H9 (cell line): Measurements from ENCODE around the gene KAZN. TPM values are rescaled to one million over a fixed set of nuclear protein-coding genes. Genes with fewer than 3 reads are reported as not detected.

Experiments used
- DNase-seq: peaks from one replicate; pipeline ENCODE4 v3.0.0-alpha.2; 2017
- H2AFZ ChIP-seq: one replicate; pipeline ENCODE4 v1.6.1; 2013; ENCODE audit warnings: mild to moderate bottlenecking, low read length, control low read depth, moderate library complexity
- H2AK5ac ChIP-seq: 2 replicates; pipeline ENCODE4 v1.6.1; 2013; ENCODE audit warnings: low read length, control low read depth, mixed read lengths; ENCODE audit not compliant: insufficient read length
- H2BK120ac ChIP-seq: one replicate; pipeline ENCODE4 v1.6.1; 2013; ENCODE audit warnings: low read depth, mild to moderate bottlenecking, low read length, control low read depth, inconsistent platforms; ENCODE audit not compliant: poor library complexity, severe bottlenecking
- H2BK12ac ChIP-seq: 2 replicates; pipeline ENCODE4 v1.6.1; 2013; ENCODE audit warnings: low read length, control low read depth, mixed read lengths, low read depth; ENCODE audit not compliant: insufficient read length
- H2BK15ac ChIP-seq: 2 replicates; pipeline ENCODE4 v1.6.1; 2013; ENCODE audit warnings: low read depth, low read length, control low read depth
- H2BK20ac ChIP-seq: one replicate; pipeline ENCODE4 v1.6.1; 2013; ENCODE audit warnings: low read depth, mild to moderate bottlenecking, low read length, control low read depth, inconsistent platforms; ENCODE audit not compliant: poor library complexity, severe bottlenecking
- H2BK5ac ChIP-seq: 2 replicates; pipeline ENCODE4 v1.6.1; 2013; ENCODE audit warnings: low read length, control low read depth, mixed read lengths; ENCODE audit not compliant: insufficient read length
- H3K14ac ChIP-seq: 2 replicates; pipeline ENCODE4 v1.6.1; 2013; ENCODE audit warnings: low read length, control low read depth; ENCODE audit not compliant: insufficient read depth
- H3K18ac ChIP-seq: 2 replicates; pipeline ENCODE4 v1.6.1; 2013; ENCODE audit warnings: low read depth, mild to moderate bottlenecking, mixed read lengths, low read length, control low read depth; ENCODE audit not compliant: insufficient read length
- H3K23ac ChIP-seq: 2 replicates; pipeline ENCODE4 v1.6.1; 2013; ENCODE audit warnings: low read length, control low read depth, mixed read lengths, low read depth; ENCODE audit not compliant: insufficient read length
- H3K23me2 ChIP-seq: 2 replicates; pipeline ENCODE4 v1.6.1; 2013; ENCODE audit warnings: low read depth, mild to moderate bottlenecking, mixed read lengths, low read length, control low read depth; ENCODE audit not compliant: insufficient read length, poor library complexity, severe bottlenecking
- H3K27ac ChIP-seq: 2 replicates; pipeline ENCODE4 v1.5.1; 2013; ENCODE audit warnings: low read length, control low read depth, mixed read lengths, low read depth; ENCODE audit not compliant: insufficient read length
- H3K27me3 ChIP-seq: 2 replicates; pipeline ENCODE4 v1.6.1; 2013; ENCODE audit warnings: low read length, control low read depth, inconsistent platforms; ENCODE audit not compliant: insufficient read depth
- H3K4ac ChIP-seq: 2 replicates; pipeline ENCODE4 v1.6.1; 2013; ENCODE audit warnings: low read depth, mild to moderate bottlenecking, control low read depth, inconsistent platforms, low read length, moderate library complexity
- H3K4me1 ChIP-seq: 2 replicates; pipeline ENCODE4 v1.6.1; 2013; ENCODE audit warnings: low read length, control low read depth, inconsistent platforms; ENCODE audit not compliant: insufficient read depth
- H3K4me2 ChIP-seq: 2 replicates; pipeline ENCODE4 v1.6.1; 2013; ENCODE audit warnings: low read length, control low read depth, mixed read lengths; ENCODE audit not compliant: insufficient read length, insufficient read depth
- H3K56ac ChIP-seq: 2 replicates; pipeline ENCODE4 v1.6.1; 2013; ENCODE audit warnings: low read depth, mild to moderate bottlenecking, mixed read lengths, low read length, control low read depth; ENCODE audit not compliant: insufficient read length
- H3K79me1 ChIP-seq: 2 replicates; pipeline ENCODE4 v1.6.1; 2013; ENCODE audit warnings: low read depth, mild to moderate bottlenecking, moderate library complexity, low read length, control low read depth, inconsistent platforms; ENCODE audit not compliant: insufficient read depth, poor library complexity, severe bottlenecking
- H3K79me2 ChIP-seq: 2 replicates; pipeline ENCODE4 v1.6.1; 2013; ENCODE audit warnings: low read length, control low read depth, inconsistent platforms; ENCODE audit not compliant: insufficient read depth
- H3K9ac ChIP-seq: 2 replicates; pipeline ENCODE4 v1.6.1; 2013; ENCODE audit warnings: low read length, control low read depth, mixed read lengths; ENCODE audit not compliant: insufficient read length; ENCODE audit errors: extremely low read depth
- H3K9me3 ChIP-seq: one replicate; pipeline ENCODE4 v1.6.1; 2013; ENCODE audit warnings: low read depth, low read length, inconsistent platforms; ENCODE audit not compliant: control insufficient read depth
- H3T11ph ChIP-seq: one replicate; pipeline ENCODE4 v1.6.1; 2013; ENCODE audit warnings: mild to moderate bottlenecking, low read length, control low read depth, inconsistent platforms
- H4K20me1 ChIP-seq: one replicate; pipeline ENCODE4 v1.6.1; 2013; ENCODE audit not compliant: control insufficient read depth, insufficient read length, insufficient read depth
- H4K5ac ChIP-seq: 2 replicates; pipeline ENCODE4 v1.6.1; 2013; ENCODE audit warnings: low read depth, mild to moderate bottlenecking, mixed read lengths, low read length, control low read depth; ENCODE audit not compliant: insufficient read length
- H4K8ac ChIP-seq: replicated peaks from 2 replicates; pipeline ENCODE4 v1.6.1; 2013; ENCODE audit warnings: low read length, control low read depth, mixed read lengths, low read depth; ENCODE audit not compliant: insufficient read length
- H4K91ac ChIP-seq: 2 replicates; pipeline ENCODE4 v1.6.1; 2013; ENCODE audit warnings: low read depth, mild to moderate bottlenecking, moderate library complexity, mixed read lengths, low read length, control low read depth; ENCODE audit not compliant: insufficient read length
- H3K27ac Mint-ChIP-seq, 3 experiments: 2 replicates in 2 of 3; 3 replicates in 1 of 3; pipeline ENCODE4 v1.8.0; 2020 to 2021; ENCODE audit warnings: mixed read lengths in 3 of 3, mild to moderate bottlenecking in 1 of 3, moderate library complexity in 1 of 3
- H3K27me3 Mint-ChIP-seq: 2 replicates; pipeline ENCODE4 v1.8.0; 2021; ENCODE audit warnings: low read depth, mild to moderate bottlenecking, moderate library complexity, mixed read lengths
- H3K36me3 Mint-ChIP-seq, 3 experiments: 2 replicates in 2 of 3; 3 replicates in 1 of 3; pipeline ENCODE4 v1.8.0; 2020 to 2021; ENCODE audit warnings: low read depth in 3 of 3, mixed read lengths in 3 of 3; ENCODE audit not compliant: insufficient read depth in 1 of 3
- H3K4me1 Mint-ChIP-seq, 2 experiments: 2 replicates each; pipeline ENCODE4 v1.8.0; 2020; ENCODE audit warnings: mixed read lengths in 2 of 2
- H3K4me3 Mint-ChIP-seq, 2 experiments: 2 replicates in 1 of 2; 3 replicates in 1 of 2; pipeline ENCODE4 v1.8.0; 2020 to 2021; ENCODE audit warnings: mild to moderate bottlenecking in 2 of 2, mixed read lengths in 2 of 2, moderate library complexity in 1 of 2
- H3K9me3 Mint-ChIP-seq, 2 experiments: 2 replicates in 1 of 2; 3 replicates in 1 of 2; pipeline ENCODE4 v1.8.0; 2020; ENCODE audit warnings: mild to moderate bottlenecking in 2 of 2, mixed read lengths in 2 of 2, moderate library complexity in 1 of 2
- total RNA-seq: library from RNA; stranded (reverse); gene quantifications from 2 replicates; pipeline ENCODE4 v1.2.1, GENCODE V29; 2021
- TF ChIP-seq, protein P1 (sequence below): fragments of 200-600 bp; sonication (generic); conservative IDR thresholded peaks from 3 replicates; pipeline ENCODE4 v1.8.0; 2021; ENCODE audit warnings: antibody characterized with exemption, mild to moderate bottlenecking

The KAZN gene
- total RNA-seq, 1 experiment from 2014 or later: 7.6 TPM

DNA sequence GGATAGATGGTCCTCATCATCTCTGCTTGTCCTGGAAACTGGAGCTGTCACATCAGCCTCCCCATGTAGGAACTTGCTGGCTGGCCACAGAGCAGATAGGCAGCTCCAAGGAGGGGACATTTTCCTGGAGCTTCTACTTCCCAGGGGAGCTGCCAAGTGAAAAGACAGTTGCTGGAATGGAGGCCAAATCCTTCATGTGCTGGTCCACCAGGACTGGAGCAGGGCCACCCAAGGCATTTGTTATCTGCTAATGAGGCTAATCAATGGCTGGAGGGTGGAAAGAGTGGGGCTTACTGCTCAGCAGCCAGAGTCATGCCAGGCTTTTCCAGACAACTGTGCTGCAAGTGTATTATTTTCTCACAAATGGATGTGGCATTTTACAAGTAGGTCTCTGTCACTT, 22.5 kb downstream of the KAZN start:
- Histone ChIP-seq H3T11ph (no peak overlapping the region), H3K4me2 (no peak overlapping the region), H3K9ac (no peak overlapping the region), H3K27me3 (no peaks in the 10 kb centered on the region), H2AFZ (no peak overlapping the region), H3K4ac (no peak overlapping the region), H4K5ac (no peak overlapping the region), H2BK12ac (no peak overlapping the region), H4K91ac (no peak overlapping the region), H2AK5ac (no peak overlapping the region), H3K27ac (no peak overlapping the region), H3K79me2 (no peaks in the 10 kb centered on the region), H3K14ac (no peak overlapping the region), H4K8ac (no peak overlapping the region), H3K23ac (no peak overlapping the region), H3K4me1 (no peaks in the 10 kb centered on the region; the same call in 1 of the 2 replicates), H2BK15ac (no peak overlapping the region), H4K20me1 (no peaks in the 10 kb centered on the region), H3K9me3 (no peaks in the 10 kb centered on the region), H3K56ac (no peak overlapping the region), H2BK20ac (no peak overlapping the region), H2BK120ac (no peak overlapping the region), H3K18ac (no peak overlapping the region), H3K79me1 (no peaks in the 10 kb centered on the region), H3K23me2 (no peaks in the 10 kb centered on the region), H2BK5ac (no peak overlapping the region)
- Mint-ChIP-seq H3K27me3 (no peaks in the 10 kb centered on the region), H3K9me3 (peaks cover 3 to 4% of the 10 kb centered on the region in 2 experiments; a peak in 3 of 5 replicates), H3K4me3 (no peak overlapping the region), H3K4me1 (peaks cover 23 to 24% of the 10 kb centered on the region in 2 experiments), H3K36me3 (peaks cover 0 to 4% (median 0%) of the 10 kb centered on the region in 3 experiments; a peak in 2 of 7 replicates), H3K27ac (no peak overlapping the region)
- DNase-seq: no peak
- TF ChIP-seq, protein P1, sequence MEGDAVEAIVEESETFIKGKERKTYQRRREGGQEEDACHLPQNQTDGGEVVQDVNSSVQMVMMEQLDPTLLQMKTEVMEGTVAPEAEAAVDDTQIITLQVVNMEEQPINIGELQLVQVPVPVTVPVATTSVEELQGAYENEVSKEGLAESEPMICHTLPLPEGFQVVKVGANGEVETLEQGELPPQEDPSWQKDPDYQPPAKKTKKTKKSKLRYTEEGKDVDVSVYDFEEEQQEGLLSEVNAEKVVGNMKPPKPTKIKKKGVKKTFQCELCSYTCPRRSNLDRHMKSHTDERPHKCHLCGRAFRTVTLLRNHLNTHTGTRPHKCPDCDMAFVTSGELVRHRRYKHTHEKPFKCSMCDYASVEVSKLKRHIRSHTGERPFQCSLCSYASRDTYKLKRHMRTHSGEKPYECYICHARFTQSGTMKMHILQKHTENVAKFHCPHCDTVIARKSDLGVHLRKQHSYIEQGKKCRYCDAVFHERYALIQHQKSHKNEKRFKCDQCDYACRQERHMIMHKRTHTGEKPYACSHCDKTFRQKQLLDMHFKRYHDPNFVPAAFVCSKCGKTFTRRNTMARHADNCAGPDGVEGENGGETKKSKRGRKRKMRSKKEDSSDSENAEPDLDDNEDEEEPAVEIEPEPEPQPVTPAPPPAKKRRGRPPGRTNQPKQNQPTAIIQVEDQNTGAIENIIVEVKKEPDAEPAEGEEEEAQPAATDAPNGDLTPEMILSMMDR: no peak
